Measurements from ENCODE around the gene SHB. TPM values are rescaled to one million over a fixed set of nuclear protein-coding genes. Genes with fewer than 3 reads are reported as not detected.

SHB gene
- total RNA-seq, 1 experiment from 2014 or later = 20.7 TPM

- ChIA-PET POLR2A (ENCODE audit: low non-redundant PET) (no interaction called here), CTCF (no interaction called here)
- Histone ChIP-seq H3K36me3 (ENCODE audit: insufficient read depth, low read length, poor library complexity, severe bottlenecking) (no peaks in the 10 kb centered on the region), H3K27ac (ENCODE audit: low read depth, low read length, poor library complexity, severe bottlenecking) (no peak overlapping the region), H3K9me3 (ENCODE audit: low read depth, low read length, poor library complexity, severe bottlenecking) (no peaks in the 10 kb centered on the region), H3K4me1 (ENCODE audit: insufficient read depth, low read length, poor library complexity, severe bottlenecking) (peaks cover 13% of the 10 kb centered on the region), H3K4me3 (ENCODE audit: low read depth, low read length, poor library complexity, severe bottlenecking) (no peak overlapping the region), H3K27me3 (replicated peaks; ENCODE audit: insufficient read depth, low read depth, low read length, poor library complexity) (no peaks in the 10 kb centered on the region)
- no TSS peak for BruUV-seq (replicated peaks)
- no peak for DNase-seq (ENCODE audit: low spot score)
- intact Hi-C loops (cut with micrococcal nuclease; ENCODE audit: unreplicated experiment) = loop anchor here (10.0 kb wide), 2 partner anchors 63 to 103 kb away; partner anchors contain the start of gene SHB
- TF ChIP-seq EZH2 (IDR thresholded peaks at IDR 0.05; ENCODE audit: borderline replicate concordance, low read depth, low read length, poor library complexity, severe bottlenecking) (no peak), CTCF (conservative IDR thresholded peaks at IDR 0.05; ENCODE audit: low read depth, low read length) (no peak)
These were observed 107.7 kb downstream of the SHB start for GRCh38 chr9:37961351-37961750.

DNA sequence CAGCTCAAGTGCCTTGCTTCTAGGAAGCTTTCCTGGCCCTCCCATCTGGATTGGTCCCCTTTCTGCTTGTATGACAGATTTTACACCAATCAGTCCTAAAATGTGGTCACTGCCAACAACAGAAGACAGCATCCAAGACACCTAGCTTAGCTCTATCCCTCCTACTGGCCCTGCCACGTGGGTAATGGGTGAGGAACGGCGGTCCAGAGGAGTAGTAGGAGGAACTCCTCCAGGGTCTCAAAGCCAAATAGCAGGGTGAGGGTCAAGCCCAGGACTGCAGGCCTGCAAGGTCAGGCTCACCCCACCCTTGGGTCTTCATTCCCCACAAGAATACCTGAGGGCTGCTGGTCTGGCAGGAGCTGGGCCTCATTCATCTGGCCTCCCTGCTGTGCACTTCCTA lies 108.4 kb downstream of the SHB start:
- CTCF ChIA-PET = no interaction called here

DNA sequence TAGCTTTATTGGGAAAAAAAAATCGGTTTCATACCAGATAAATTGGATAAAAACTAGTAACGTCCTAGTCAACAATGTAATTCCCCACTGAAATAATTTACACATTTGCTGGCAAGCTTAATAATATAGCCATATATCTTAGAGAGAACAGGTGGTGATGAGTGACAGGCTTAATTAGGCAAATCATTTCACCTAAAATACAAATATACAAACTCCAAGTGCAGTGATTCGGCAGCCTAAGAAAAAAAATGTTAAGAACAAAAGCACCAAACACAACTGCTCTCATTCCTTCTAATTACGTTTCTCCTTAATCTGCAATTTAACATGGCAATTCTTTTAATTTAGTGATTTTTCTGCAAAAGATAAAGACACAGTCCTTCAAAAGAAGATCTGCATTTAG lies 109.1 kb downstream of the SHB start:
- CTCF ChIA-PET = interaction anchor here (0.7 kb wide), 1 partner anchor 108 kb away, joined by 3 read pairs; no protein-coding TSS in a partner anchor
- intact Hi-C loops (cut with micrococcal nuclease; ENCODE audit: unreplicated experiment) = loop anchor here (10.0 kb wide), 2 partner anchors 65 to 105 kb away; partner anchors contain the start of gene SHB
- no peaks in the 10 kb centered on the region for H3K27me3 ChIP-seq (replicated peaks; ENCODE audit: insufficient read depth, low read depth, low read length, poor library complexity)
- POLR2A ChIA-PET (ENCODE audit: low non-redundant PET) = no interaction called here
- no TSS peak for BruUV-seq (replicated peaks)
- H3K4me3 ChIP-seq (ENCODE audit: low read depth, low read length, poor library complexity, severe bottlenecking) = no peak overlapping the region
- TF ChIP-seq EZH2 (IDR thresholded peaks at IDR 0.05; ENCODE audit: borderline replicate concordance, low read depth, low read length, poor library complexity, severe bottlenecking) = no peak
- TF ChIP-seq CTCF (conservative IDR thresholded peaks at IDR 0.05; ENCODE audit: low read depth, low read length) = no peak
- H3K9me3 ChIP-seq (ENCODE audit: low read depth, low read length, poor library complexity, severe bottlenecking) = no peaks in the 10 kb centered on the region
- H3K27ac ChIP-seq (ENCODE audit: low read depth, low read length, poor library complexity, severe bottlenecking) = no peak overlapping the region
- DNase-seq (ENCODE audit: low spot score) = no peak
- H3K36me3 ChIP-seq (ENCODE audit: insufficient read depth, low read length, poor library complexity, severe bottlenecking) = peaks cover 5% of the 10 kb centered on the region
- H3K4me1 ChIP-seq (ENCODE audit: insufficient read depth, low read length, poor library complexity, severe bottlenecking) = peaks cover 13% of the 10 kb centered on the region

More for the DNA sequence above, 108.4 kb downstream of the SHB start:
- no peak for DNase-seq (ENCODE audit: low spot score)
- intact Hi-C loops (cut with micrococcal nuclease; ENCODE audit: unreplicated experiment) = loop anchor here (10.0 kb wide), 2 partner anchors 64 to 104 kb away; partner anchors contain the start of gene SHB
- H3K9me3 ChIP-seq (ENCODE audit: low read depth, low read length, poor library complexity, severe bottlenecking) = no peaks in the 10 kb centered on the region
- POLR2A ChIA-PET (ENCODE audit: low non-redundant PET) = no interaction called here
- H3K36me3 ChIP-seq (ENCODE audit: insufficient read depth, low read length, poor library complexity, severe bottlenecking) = peaks cover 3% of the 10 kb centered on the region
- no peak for TF ChIP-seq EZH2 (IDR thresholded peaks at IDR 0.05; ENCODE audit: borderline replicate concordance, low read depth, low read length, poor library complexity, severe bottlenecking)
- TF ChIP-seq CTCF (conservative IDR thresholded peaks at IDR 0.05; ENCODE audit: low read depth, low read length) = no peak
- no peak overlapping the region for H3K4me3 ChIP-seq (ENCODE audit: low read depth, low read length, poor library complexity, severe bottlenecking)
- H3K4me1 ChIP-seq (ENCODE audit: insufficient read depth, low read length, poor library complexity, severe bottlenecking) = peaks cover 13% of the 10 kb centered on the region
- no peaks in the 10 kb centered on the region for H3K27me3 ChIP-seq (replicated peaks; ENCODE audit: insufficient read depth, low read depth, low read length, poor library complexity)
- H3K27ac ChIP-seq (ENCODE audit: low read depth, low read length, poor library complexity, severe bottlenecking) = no peak overlapping the region
- BruUV-seq (replicated peaks) = no TSS peak

Data from A673 (cell line).